Activated CD4-positive, alpha-beta T cell treated with anti-CD3 and anti-CD28 coated beads, Interleukin-2, amount 10 ng/mL, durations not matched to agents 24 days and 14 days (primary cell): Measurements from ENCODE around the gene SIRPG. TPM values are rescaled to one million over a fixed set of nuclear protein-coding genes. Genes with fewer than 3 reads are reported as not detected.

ENCODE experiments used
- DNase-seq: peaks from one replicate; pipeline ENCODE4 v3.0.0; 2022
- H3K27ac Mint-ChIP-seq: one replicate; pipeline ENCODE4 v1.8.0; 2022; ENCODE audit warnings: mild to moderate bottlenecking, mixed read lengths
- H3K27me3 Mint-ChIP-seq: one replicate; pipeline ENCODE4 v1.8.0; 2022; ENCODE audit warnings: mixed read lengths
- H3K36me3 Mint-ChIP-seq: one replicate; pipeline ENCODE4 v1.8.0; 2022; ENCODE audit warnings: low read depth, mild to moderate bottlenecking, mixed read lengths
- H3K4me1 Mint-ChIP-seq: one replicate; pipeline ENCODE4 v1.8.0; 2021; ENCODE audit warnings: mixed read lengths
- H3K4me3 Mint-ChIP-seq: one replicate; pipeline ENCODE4 v1.8.0; 2022; ENCODE audit warnings: mild to moderate bottlenecking, moderate library complexity, mixed read lengths
- H3K9me3 Mint-ChIP-seq: one replicate; pipeline ENCODE4 v1.8.0; 2021; ENCODE audit warnings: mixed read lengths
- intact Hi-C: fragments of 100-400 bp; cut with micrococcal nuclease; formaldehyde crosslinking; loops from one replicate; pipeline ENCODE4 v1.15.1; 2023
- total RNA-seq: library from RNA; stranded (reverse); gene quantifications from 2 replicates; pipeline ENCODE4 v1.2.3, GENCODE V29; 2022

The SIRPG gene
- total RNA-seq, 1 donor from 2014 or later, result 33.8 TPM

GRCh38 chr20:1588533-1589460 is 68.8 kb downstream of the SIRPG start:
- H3K36me3 Mint-ChIP-seq, result no peaks in the 10 kb centered on the region

GRCh38 chr20:1587781-1588532 is 69.6 kb downstream of the SIRPG start:
- H3K27ac Mint-ChIP-seq, result no peak overlapping the region
- no peak for DNase-seq
- H3K9me3 Mint-ChIP-seq, result no peaks in the 10 kb centered on the region
- H3K36me3 Mint-ChIP-seq, result no peaks in the 10 kb centered on the region
- intact Hi-C loops, result no loop called here
- H3K4me1 Mint-ChIP-seq, result no peaks in the 10 kb centered on the region
- no peaks in the 10 kb centered on the region for H3K27me3 Mint-ChIP-seq
- H3K4me3 Mint-ChIP-seq, result no peak overlapping the region

More at GRCh38 chr20:1588533-1589460, 68.8 kb downstream of the SIRPG start:
- H3K4me3 Mint-ChIP-seq, result no peak overlapping the region
- no peaks in the 10 kb centered on the region for H3K4me1 Mint-ChIP-seq
- H3K9me3 Mint-ChIP-seq, result no peaks in the 10 kb centered on the region
- H3K27me3 Mint-ChIP-seq, result no peaks in the 10 kb centered on the region
- no peak for DNase-seq
- intact Hi-C loops, result no loop called here
- no peak overlapping the region for H3K27ac Mint-ChIP-seq

DNA sequence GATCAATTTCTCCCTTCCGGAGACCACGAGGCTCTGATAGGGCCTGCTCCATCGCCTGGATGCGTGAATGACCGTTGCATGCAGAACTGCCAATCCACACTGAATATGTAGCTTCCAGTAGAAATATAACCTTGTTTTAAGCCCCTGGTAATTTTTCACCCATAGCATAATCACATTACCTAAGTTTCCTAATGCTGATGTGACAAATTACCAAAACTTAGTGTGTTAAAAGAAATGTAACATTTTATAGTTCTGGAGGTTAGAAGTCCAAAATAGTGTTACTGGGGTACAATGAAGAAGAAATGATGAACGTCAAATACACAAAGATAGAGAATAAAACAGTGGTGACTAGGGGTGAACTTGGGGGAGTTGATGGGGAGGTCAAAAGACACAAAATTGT is 78.1 kb downstream of the SIRPG start:
- Mint-ChIP-seq H3K27ac (no peak overlapping the region), H3K4me3 (no peak overlapping the region)
- intact Hi-C loops, result no loop called here

More for the DNA sequence above, 78.1 kb downstream of the SIRPG start:
- peaks cover 7% of the 10 kb centered on the region for H3K36me3 Mint-ChIP-seq
- DNase-seq, result no peak
- H3K27me3 Mint-ChIP-seq, result no peaks in the 10 kb centered on the region
- H3K4me1 Mint-ChIP-seq, result peaks cover 13% of the 10 kb centered on the region
- no peaks in the 10 kb centered on the region for H3K9me3 Mint-ChIP-seq

Other genes starting within 250 kb of the SIRPG start
- 101 and 109 TPM in 2 replicates for gene NSFL1C, start 190.9 kb downstream of the SIRPG start, total RNA-seq
- not detected in 2 replicates for gene SIRPB2, start 166.4 kb downstream of the SIRPG start, total RNA-seq
- not detected in 2 replicates for gene SIRPD, start 100.1 kb downstream of the SIRPG start, total RNA-seq
- gene SIRPB1, start 37.8 kb downstream of the SIRPG start, total RNA-seq, result 0.82 and 2.8 TPM in 2 replicates
- 0.05 TPM in 1 of 2 replicates, not detected in the other for gene SIRPA, start 237.6 kb upstream of the SIRPG start, total RNA-seq